Kidney (tissue), 14 donors: ENCODE data around the gene XDH. TPM values are rescaled to one million over a fixed set of nuclear protein-coding genes. Genes with fewer than 3 reads are reported as not detected.
A peak's percentile ranks its signal among the peaks of the same experiment; 100 is the strongest.

Source experiments
- DNase-seq, 5 donors: peaks; one replicate each; pipeline ENCODE4 v3.0.0-alpha.2; 2013 to 2020
- FAIRE-seq: peaks from 2 replicates; lab custom pipeline; 2012; peaks lifted over from hg19 to GRCh38; lab: Jason Lieb, UNC
- H3K27ac ChIP-seq, 2 donors: one replicate each; pipeline ENCODE4 v1.7.0; 2013; ENCODE audit warnings: low read depth in 2 of 2, low read length in 2 of 2, inconsistent platforms in 1 of 2
- H3K27me3 ChIP-seq: one replicate; pipeline ENCODE4 v1.7.1; 2013; ENCODE audit warnings: low read length, inconsistent platforms; ENCODE audit not compliant: control insufficient read depth, insufficient read depth
- H3K36me3 ChIP-seq, 3 donors: one replicate each; pipeline versions ENCODE4 v1.7.0 to v1.7.1; 2013; ENCODE audit warnings: low read length in 3 of 3, control low read depth in 1 of 3, inconsistent platforms in 1 of 3; ENCODE audit not compliant: insufficient read depth in 3 of 3, control insufficient read depth in 2 of 3
- H3K4me1 ChIP-seq, 3 donors: one replicate each; pipeline versions ENCODE4 v1.7.0 to v1.7.1; 2013; ENCODE audit warnings: low read length in 3 of 3, inconsistent platforms in 1 of 3, low read depth in 1 of 3; ENCODE audit not compliant: control insufficient read depth in 2 of 3, insufficient read depth in 2 of 3
- H3K4me3 ChIP-seq, 3 donors: one replicate each; pipeline versions ENCODE4 v1.7.0 to v1.8.1; 2013; ENCODE audit warnings: low read length in 3 of 3, control low read depth in 1 of 3, inconsistent platforms in 1 of 3
- H3K9ac ChIP-seq, 3 donors: one replicate each; pipeline versions ENCODE4 v1.7.0 to v1.7.1; 2013; ENCODE audit warnings: low read length in 3 of 3, control low read depth in 1 of 3, inconsistent platforms in 1 of 3
- H3K9me3 ChIP-seq, 3 donors: one replicate each; pipeline versions ENCODE4 v1.7.0 to v1.7.1; 2013; ENCODE audit warnings: low read length in 3 of 3, control low read depth in 1 of 3, inconsistent platforms in 1 of 3; ENCODE audit not compliant: control insufficient read depth in 2 of 3, insufficient read depth in 1 of 3
- intact Hi-C: fragments of 100-400 bp; cut with DNase I; formaldehyde crosslinking; loops from one replicate; pipeline ENCODE4 v1.11.1; 2022
- polyA plus RNA-seq: library from polyadenylated mRNA; stranded (reverse); fragments of 350-450 nt; fragmentation: Illumina TruSeq; extraction: RNeasy Lipid Tissue Mini Kit (QIAGEN cat#74804); gene quantifications from one replicate; pipeline ENCODE4 v1.2.3, GENCODE V29; 2014; ENCODE audit warnings: low read depth, low replicate concordance; ENCODE audit not compliant: insufficient read depth
- total RNA-seq: library from RNA; stranded (reverse); fragmentation: NEBNext Ultra II Directional; extraction: Animal tissue kit (Norgen Biotek cat#: 25700); gene quantifications from one replicate; pipeline ENCODE4 v1.2.1, GENCODE V29; 2021
- TF ChIP-seq, protein P1 (sequence below): IDR thresholded peaks from 3 replicates; pipeline ENCODE4 v1.5.1; 2012; ENCODE audit warnings: mild to moderate bottlenecking, moderate library complexity, borderline replicate concordance; ENCODE audit not compliant: insufficient read depth; ENCODE audit errors: extremely low read depth
- donor health status: control.
- donor health status: control.
- donor health status: control.
- donor health status: control.
- donor health status: control.
- donor health status: DM: yes; HTN: yes; CAD: no.
- donor health status: Normal renal cell carcinoma (clear cell type).

The XDH gene
- total and polyA plus RNA-seq, 2 donors from 2014 or later: 3.1 TPM; not detected in 1

- FAIRE-seq (no peak), DNase-seq (no peak)
- H3K27me3 ChIP-seq: no peaks in the 10 kb centered on the region
Observed at GRCh38 chr2:31398881-31399280, 15.7 kb downstream of the XDH start.

DNA sequence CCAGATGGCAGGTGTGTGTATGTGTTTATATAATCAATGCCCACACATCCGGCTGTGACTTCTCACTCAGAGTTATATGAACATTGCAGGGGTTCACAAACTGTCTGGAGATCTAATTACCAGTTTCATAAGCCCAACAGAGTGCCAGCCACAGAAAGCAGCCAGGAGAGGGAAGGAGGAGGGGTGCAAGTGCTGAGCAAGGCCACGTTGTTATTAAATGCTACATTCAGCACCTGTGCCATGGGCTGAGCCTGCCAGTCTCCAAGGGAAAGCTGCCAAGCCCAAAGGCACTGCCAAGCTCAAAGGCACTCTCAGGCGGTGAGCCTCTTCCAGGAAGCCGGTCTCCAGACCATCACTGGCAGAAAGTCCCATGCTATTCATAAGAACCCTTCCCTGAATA is 17.4 kb downstream of the XDH start:
- no peaks in the 10 kb centered on the region for H3K4me1 ChIP-seq
- no peak overlapping the region for H3K4me3 ChIP-seq
- H3K27me3 ChIP-seq: no peaks in the 10 kb centered on the region
- DNase-seq: peak in 1 of 5 donors; percentile 16
- H3K36me3 ChIP-seq: no peaks in the 10 kb centered on the region
- TF ChIP-seq, protein P1, sequence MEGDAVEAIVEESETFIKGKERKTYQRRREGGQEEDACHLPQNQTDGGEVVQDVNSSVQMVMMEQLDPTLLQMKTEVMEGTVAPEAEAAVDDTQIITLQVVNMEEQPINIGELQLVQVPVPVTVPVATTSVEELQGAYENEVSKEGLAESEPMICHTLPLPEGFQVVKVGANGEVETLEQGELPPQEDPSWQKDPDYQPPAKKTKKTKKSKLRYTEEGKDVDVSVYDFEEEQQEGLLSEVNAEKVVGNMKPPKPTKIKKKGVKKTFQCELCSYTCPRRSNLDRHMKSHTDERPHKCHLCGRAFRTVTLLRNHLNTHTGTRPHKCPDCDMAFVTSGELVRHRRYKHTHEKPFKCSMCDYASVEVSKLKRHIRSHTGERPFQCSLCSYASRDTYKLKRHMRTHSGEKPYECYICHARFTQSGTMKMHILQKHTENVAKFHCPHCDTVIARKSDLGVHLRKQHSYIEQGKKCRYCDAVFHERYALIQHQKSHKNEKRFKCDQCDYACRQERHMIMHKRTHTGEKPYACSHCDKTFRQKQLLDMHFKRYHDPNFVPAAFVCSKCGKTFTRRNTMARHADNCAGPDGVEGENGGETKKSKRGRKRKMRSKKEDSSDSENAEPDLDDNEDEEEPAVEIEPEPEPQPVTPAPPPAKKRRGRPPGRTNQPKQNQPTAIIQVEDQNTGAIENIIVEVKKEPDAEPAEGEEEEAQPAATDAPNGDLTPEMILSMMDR: no peak
- H3K27ac ChIP-seq: no peak overlapping the region
- no peak for FAIRE-seq
- H3K9me3 ChIP-seq: no peaks in the 10 kb centered on the region
- intact Hi-C loops: no loop called here
- no peak overlapping the region for H3K9ac ChIP-seq

More at GRCh38 chr2:31398881-31399280, 15.7 kb downstream of the XDH start:
- intact Hi-C loops: no loop called here
- H3K4me1 ChIP-seq: no peaks in the 10 kb centered on the region
- H3K9ac ChIP-seq: no peak overlapping the region
- no peak overlapping the region for H3K4me3 ChIP-seq
- no peaks in the 10 kb centered on the region for H3K9me3 ChIP-seq
- H3K36me3 ChIP-seq: no peaks in the 10 kb centered on the region
- H3K27ac ChIP-seq: no peak overlapping the region
- TF ChIP-seq, protein P1: no peak

DNA sequence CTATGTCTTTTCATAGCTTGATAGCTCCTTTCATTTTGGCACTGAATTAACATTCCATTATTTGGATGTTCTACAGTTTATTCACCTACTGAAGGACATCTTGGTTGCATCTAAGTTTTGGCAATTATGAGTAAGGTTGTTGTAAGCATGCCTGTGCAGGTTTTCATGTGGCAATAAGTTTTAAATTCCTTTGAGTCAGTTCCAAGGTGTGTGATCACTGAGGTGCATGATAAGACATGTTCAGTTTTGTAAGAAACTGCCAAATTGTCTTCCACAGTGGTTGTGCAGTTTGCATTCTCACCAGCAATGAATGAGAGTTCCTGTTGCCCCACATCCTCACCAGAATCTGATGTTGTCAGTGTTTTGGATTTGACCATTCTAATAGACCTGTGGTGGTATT is 24.2 kb downstream of the XDH start:
- TF ChIP-seq, protein P1: no peak
- no peak for FAIRE-seq
- no peak for DNase-seq
- intact Hi-C loops: no loop called here
- Histone ChIP-seq H3K4me3 (no peak overlapping the region), H3K27me3 (no peaks in the 10 kb centered on the region), H3K4me1 (no peaks in the 10 kb centered on the region), H3K36me3 (no peaks in the 10 kb centered on the region), H3K9ac (no peak overlapping the region), H3K27ac (no peak overlapping the region), H3K9me3 (no peaks in the 10 kb centered on the region)

DNA sequence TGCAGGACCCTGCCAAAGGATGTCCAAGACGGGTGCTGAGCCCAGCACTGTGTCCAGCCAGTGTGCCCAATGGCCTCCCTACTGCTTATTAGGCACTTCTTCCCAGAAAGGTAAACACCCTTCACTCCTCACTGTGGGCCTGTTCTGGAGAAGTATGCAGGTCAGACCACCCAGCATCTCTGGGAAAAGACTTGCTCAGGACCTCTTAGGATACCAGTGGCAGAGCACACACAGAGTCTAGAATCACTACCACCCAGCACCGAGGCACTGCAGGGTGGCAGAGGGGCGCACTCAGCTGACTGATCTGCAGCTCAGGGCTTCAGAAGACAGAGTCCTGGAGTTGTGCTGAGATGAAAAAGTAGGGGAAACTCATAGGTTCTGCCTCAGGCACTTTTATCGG is 25.8 kb downstream of the XDH start:
- DNase-seq (no peak), FAIRE-seq (no peak)
- no peaks in the 10 kb centered on the region for H3K27me3 ChIP-seq
- no peak overlapping the region for H3K9ac ChIP-seq
- TF ChIP-seq, protein P1: no peak
- no peaks in the 10 kb centered on the region for H3K9me3 ChIP-seq
- H3K27ac ChIP-seq: no peak overlapping the region
- H3K4me3 ChIP-seq: no peak overlapping the region
- intact Hi-C loops: no loop called here
- H3K4me1 ChIP-seq: no peaks in the 10 kb centered on the region
- no peaks in the 10 kb centered on the region for H3K36me3 ChIP-seq
